Hepatocyte (in vitro differentiated cells): Measurements from ENCODE around the gene CUL1.

Experiments
- EZH2 ChIP-seq: fragments of 200-600 bp; sonication (generic); IDR thresholded peaks from 2 replicates; pipeline ENCODE4 v1.6.1; 2016; ENCODE audit warnings: antibody characterized with exemption, mild to moderate bottlenecking, borderline replicate concordance
- EZH2phosphoT487 ChIP-seq: fragments of 200-600 bp; sonication (generic); IDR thresholded peaks from one replicate; pipeline ENCODE4 v1.6.1; 2018; ENCODE audit warnings: antibody characterized with exemption, mild to moderate bottlenecking, low read depth, moderate library complexity; ENCODE audit not compliant: unreplicated experiment, severe bottlenecking
- TF ChIP-seq, protein P1 (sequence below): fragments of 200-600 bp; sonication (generic); IDR thresholded peaks from 2 replicates; pipeline ENCODE4 v1.5.1; 2016; ENCODE audit warnings: antibody characterized with exemption, mild to moderate bottlenecking; ENCODE audit not compliant: poor library complexity

DNA sequence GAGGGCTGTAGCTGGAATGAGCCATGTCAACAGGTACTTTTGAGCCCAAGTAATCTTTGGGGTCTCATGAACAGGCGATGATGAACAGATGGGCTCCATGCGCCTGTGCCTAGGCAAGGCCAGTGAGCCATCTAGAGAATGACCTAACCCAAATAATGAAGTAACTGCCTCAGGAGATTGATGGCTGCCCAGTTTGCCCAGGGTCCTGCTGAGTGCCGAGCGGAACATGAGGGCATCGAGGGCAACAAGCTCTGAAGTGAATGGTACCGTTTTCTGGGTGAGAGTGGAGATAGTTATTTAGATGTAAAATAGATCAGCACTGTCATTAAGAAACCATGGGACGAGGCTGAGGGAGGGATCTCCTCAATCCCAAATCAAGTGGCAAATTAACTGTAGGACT, 107.5 kb downstream of the CUL1 start:
- TF ChIP-seq, protein P1, sequence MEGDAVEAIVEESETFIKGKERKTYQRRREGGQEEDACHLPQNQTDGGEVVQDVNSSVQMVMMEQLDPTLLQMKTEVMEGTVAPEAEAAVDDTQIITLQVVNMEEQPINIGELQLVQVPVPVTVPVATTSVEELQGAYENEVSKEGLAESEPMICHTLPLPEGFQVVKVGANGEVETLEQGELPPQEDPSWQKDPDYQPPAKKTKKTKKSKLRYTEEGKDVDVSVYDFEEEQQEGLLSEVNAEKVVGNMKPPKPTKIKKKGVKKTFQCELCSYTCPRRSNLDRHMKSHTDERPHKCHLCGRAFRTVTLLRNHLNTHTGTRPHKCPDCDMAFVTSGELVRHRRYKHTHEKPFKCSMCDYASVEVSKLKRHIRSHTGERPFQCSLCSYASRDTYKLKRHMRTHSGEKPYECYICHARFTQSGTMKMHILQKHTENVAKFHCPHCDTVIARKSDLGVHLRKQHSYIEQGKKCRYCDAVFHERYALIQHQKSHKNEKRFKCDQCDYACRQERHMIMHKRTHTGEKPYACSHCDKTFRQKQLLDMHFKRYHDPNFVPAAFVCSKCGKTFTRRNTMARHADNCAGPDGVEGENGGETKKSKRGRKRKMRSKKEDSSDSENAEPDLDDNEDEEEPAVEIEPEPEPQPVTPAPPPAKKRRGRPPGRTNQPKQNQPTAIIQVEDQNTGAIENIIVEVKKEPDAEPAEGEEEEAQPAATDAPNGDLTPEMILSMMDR: no peak
- no peak for TF ChIP-seq EZH2
- TF ChIP-seq EZH2phosphoT487: no peak
